SU-DHL-6 (cell line): Measurements from ENCODE around the gene FRMD4B.

Source experiments
- H2AFZ ChIP-seq: fragments of 200-600 bp; sonication (generic); 2 replicates; pipeline ENCODE4 v1.6.1; 2014; ENCODE audit warnings: low read depth, mild to moderate bottlenecking, moderate library complexity, mixed read lengths, antibody characterized with exemption, low read length; ENCODE audit not compliant: severe bottlenecking
- H3F3A ChIP-seq: fragments of 200-600 bp; shearing (Covaris generic); 2 replicates; pipeline ENCODE4 v1.6.0; 2016; ENCODE audit warnings: antibody characterized with exemption, mild to moderate bottlenecking; ENCODE audit not compliant: insufficient read depth
- H3K27ac ChIP-seq: fragments of 200-600 bp; sonication (generic); 2 replicates; pipeline ENCODE4 v1.5.1; 2016; ENCODE audit warnings: low read depth, mild to moderate bottlenecking, low read length, moderate library complexity, mixed read lengths
- H3K27me3 ChIP-seq: fragments of 200-600 bp; sonication (generic), shearing (Covaris generic); 2 replicates; pipeline ENCODE4 v1.6.0; 2014; ENCODE audit warnings: mild to moderate bottlenecking, low read length
- H3K36me3 ChIP-seq: fragments of 200-600 bp; sonication (generic); 2 replicates; pipeline ENCODE4 v1.6.1; 2014; ENCODE audit warnings: mild to moderate bottlenecking, low read length, mixed read lengths
- H3K4me2 ChIP-seq: fragments of 300-600, 200-600 bp; shearing (Covaris generic), sonication (generic); 2 replicates; pipeline ENCODE4 v1.6.0; 2014; ENCODE audit warnings: low read length, low read depth, mild to moderate bottlenecking; ENCODE audit not compliant: poor library complexity, severe bottlenecking
- H3K4me3 ChIP-seq: fragments of 200-600 bp; sonication (generic); 2 replicates; pipeline ENCODE4 v1.5.1; 2014; ENCODE audit warnings: antibody characterized with exemption, low read length, mild to moderate bottlenecking, mixed read lengths; ENCODE audit not compliant: insufficient read depth, poor library complexity, severe bottlenecking
- H3K79me2 ChIP-seq: fragments of 200-600 bp; sonication (generic); 2 replicates; pipeline ENCODE4 v1.6.1; 2014; ENCODE audit warnings: mild to moderate bottlenecking, low read length, moderate library complexity; ENCODE audit not compliant: insufficient read depth
- H3K9ac ChIP-seq: fragments of 200-600 bp; sonication (generic); 2 replicates; pipeline ENCODE4 v1.7.0; 2014; ENCODE audit warnings: mild to moderate bottlenecking, low read length
- H3K9me2 ChIP-seq: fragments of 200-600 bp; sonication (generic); replicated peaks from 2 replicates; pipeline ENCODE4 v1.6.1; 2014; ENCODE audit warnings: low read length; ENCODE audit not compliant: insufficient read depth
- H3K9me3 ChIP-seq: fragments of 200-600 bp; sonication (generic); 2 replicates; pipeline ENCODE4 v1.6.1; 2014; ENCODE audit warnings: low read length, mixed read lengths; ENCODE audit not compliant: insufficient read depth
- H4K20me1 ChIP-seq: fragments of 200-600 bp; sonication (generic); 2 replicates; pipeline ENCODE4 v1.6.1; 2014; ENCODE audit warnings: low read depth, mild to moderate bottlenecking, antibody characterized with exemption, low read length, moderate library complexity, mixed read lengths
- CTCF ChIP-seq: fragments of 200-600 bp; sonication (generic); IDR thresholded peaks from one replicate; pipeline ENCODE4 v1.5.1; 2017; ENCODE audit warnings: antibody characterized with exemption, mild to moderate bottlenecking, low read length, moderate library complexity; ENCODE audit not compliant: insufficient read depth, poor library complexity, severe bottlenecking
- EZH2phosphoT487 ChIP-seq: fragments of 200-600 bp; sonication (generic), shearing (Covaris generic); conservative IDR thresholded peaks from 2 replicates; pipeline ENCODE4 v1.6.1; 2018; ENCODE audit warnings: mild to moderate bottlenecking, antibody characterized with exemption, low read length, moderate library complexity, mixed read lengths

Gene FRMD4B

GRCh38 chr3:69231929-69232440 lies 153.9 kb downstream of the FRMD4B start:
- Histone ChIP-seq H3F3A (no peaks in the 10 kb centered on the region), H2AFZ (no peak overlapping the region), H3K4me3 (no peak overlapping the region), H3K9me3 (no peaks in the 10 kb centered on the region), H3K27ac (no peak overlapping the region), H3K79me2 (no peaks in the 10 kb centered on the region), H3K9me2 (no peaks in the 10 kb centered on the region), H3K27me3 (no peaks in the 10 kb centered on the region), H3K9ac (no peak overlapping the region), H3K36me3 (no peaks in the 10 kb centered on the region), H4K20me1 (no peaks in the 10 kb centered on the region), H3K4me2 (no peak overlapping the region)
- TF ChIP-seq CTCF (no peak), EZH2phosphoT487 (no peak)

- Histone ChIP-seq H2AFZ (no peak overlapping the region), H3K27me3 (no peaks in the 10 kb centered on the region; the same call in 1 of the 2 replicates), H3K4me3 (no peak overlapping the region), H3K27ac (no peak overlapping the region), H3K9me2 (no peaks in the 10 kb centered on the region), H3K9ac (no peak overlapping the region), H3F3A (no peaks in the 10 kb centered on the region), H3K79me2 (no peaks in the 10 kb centered on the region), H3K4me2 (no peak overlapping the region), H3K36me3 (no peaks in the 10 kb centered on the region), H4K20me1 (no peaks in the 10 kb centered on the region), H3K9me3 (no peaks in the 10 kb centered on the region)
- TF ChIP-seq EZH2phosphoT487 (no peak), CTCF (no peak)
Measured at GRCh38 chr3:69226071-69226470, 159.8 kb downstream of the FRMD4B start.

GRCh38 chr3:69219101-69219708 lies 166.7 kb downstream of the FRMD4B start:
- no peaks in the 10 kb centered on the region for H3K79me2 ChIP-seq
- H3K9me3 ChIP-seq, result no peaks in the 10 kb centered on the region
- H3K36me3 ChIP-seq, result no peaks in the 10 kb centered on the region
- no peaks in the 10 kb centered on the region for H3K9me2 ChIP-seq
- TF ChIP-seq CTCF, result no peak
- no peak for TF ChIP-seq EZH2phosphoT487
- H3F3A ChIP-seq, result no peaks in the 10 kb centered on the region
- H3K4me2 ChIP-seq, result no peak overlapping the region
- H2AFZ ChIP-seq, result no peak overlapping the region
- no peak overlapping the region for H3K27ac ChIP-seq
- no peaks in the 10 kb centered on the region for H4K20me1 ChIP-seq
- no peak overlapping the region for H3K4me3 ChIP-seq
- H3K9ac ChIP-seq, result no peak overlapping the region
- H3K27me3 ChIP-seq, result no peaks in the 10 kb centered on the region; the same call in 1 of the 2 replicates
